ENCODE data around the gene GRIA4. TPM values are rescaled to one million over a fixed set of nuclear protein-coding genes. Genes with fewer than 3 reads are reported as not detected.
"Not testable (repeated sequence)": the region's sequence is repeated elsewhere in the genome, so short reads cannot be mapped to it uniquely, and the experiment has no call there.

Gene GRIA4
- polyA plus RNA-seq, 1 donor from 2014 or later, result not detected

DNA sequence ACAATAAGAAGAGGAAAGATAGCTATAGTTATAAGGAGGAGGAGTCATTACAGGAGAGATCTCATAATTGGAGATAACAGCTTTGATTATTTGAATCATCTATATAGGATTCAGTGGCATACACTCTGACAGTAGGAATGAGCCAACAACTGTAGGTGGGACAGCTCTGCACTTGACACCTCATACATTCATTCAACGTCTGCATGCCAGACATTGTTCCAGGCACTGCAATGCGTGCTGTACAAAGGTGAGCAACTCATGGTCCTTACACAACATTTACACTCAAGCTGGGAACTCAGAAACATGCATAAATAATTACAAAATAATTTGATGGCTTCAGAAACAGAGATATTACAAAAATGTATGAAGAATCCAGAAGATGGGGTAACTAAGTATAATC lies 257.9 kb downstream of the GRIA4 start:
- Mint-ChIP-seq H3K36me3 (no peaks in the 10 kb centered on the region), H3K9me3 (no peaks in the 10 kb centered on the region), H3K4me3 (no peak overlapping the region), H3K4me1 (no peaks in the 10 kb centered on the region), H3K27me3 (peaks cover 2% of the 10 kb centered on the region), H3K27ac (no peak overlapping the region)

DNA sequence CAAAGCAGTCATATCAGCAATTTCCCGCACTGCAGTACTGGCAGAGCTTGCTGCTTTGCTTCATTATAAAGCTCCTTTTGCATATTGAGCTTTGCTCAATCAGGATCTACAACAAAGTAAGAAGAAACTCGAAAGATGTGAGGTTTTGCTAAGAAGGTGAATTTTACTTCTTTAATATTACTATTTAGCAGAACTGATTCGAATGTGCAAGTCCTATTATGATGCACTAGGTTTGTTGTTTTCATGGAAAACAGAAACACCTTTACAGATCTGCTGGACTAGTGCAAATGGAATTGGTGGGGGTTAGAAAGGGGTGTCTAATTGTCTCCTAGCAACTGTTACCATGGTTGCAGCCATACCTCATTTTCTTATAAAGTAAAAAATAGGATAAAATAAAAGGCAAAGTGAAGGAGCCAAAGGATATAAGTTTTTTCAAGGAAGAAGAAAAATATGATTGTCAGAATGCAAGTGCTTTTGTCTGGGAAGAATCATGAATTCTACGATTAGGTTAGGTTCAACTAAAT lies 259.0 kb downstream of the GRIA4 start:
- peaks cover 0 to under 1% (median 0%) of the 10 kb centered on the region in 3 donors for H3K9me3 Mint-ChIP-seq
- no peaks in the 10 kb centered on the region for H3K36me3 Mint-ChIP-seq
- H3K4me3 Mint-ChIP-seq, result no peak overlapping the region
- no peak overlapping the region for H3K27ac Mint-ChIP-seq
- peaks cover 2% of the 10 kb centered on the region for H3K27me3 Mint-ChIP-seq
- no peaks in the 10 kb centered on the region for H3K4me1 Mint-ChIP-seq

DNA sequence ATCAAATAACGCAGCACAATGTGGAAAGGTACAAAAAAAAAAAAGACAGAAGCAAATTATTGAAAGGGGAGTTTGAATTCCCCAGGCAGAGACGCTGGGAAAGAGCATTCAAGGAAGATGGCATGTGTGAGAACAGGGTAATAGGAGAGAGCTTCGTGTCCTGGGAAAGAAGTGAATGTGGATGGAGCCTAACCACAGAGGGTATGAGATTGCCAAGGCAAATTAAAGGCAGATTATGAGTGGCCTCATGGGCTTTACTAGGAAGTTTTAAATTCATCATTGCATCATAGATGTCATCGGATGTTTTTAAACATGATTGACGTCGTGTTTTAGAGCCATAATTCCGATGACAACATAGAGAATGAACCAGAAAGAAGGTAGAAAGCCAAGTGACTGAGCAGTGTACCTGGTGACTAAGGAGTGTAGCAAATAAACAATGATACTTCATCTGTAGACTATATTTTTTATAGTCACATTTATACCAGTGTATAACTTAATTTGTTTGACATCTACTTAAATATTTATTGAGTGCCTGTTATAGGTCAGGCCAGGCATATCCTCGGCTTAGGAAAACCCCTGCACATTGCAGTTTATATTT lies 260.7 kb downstream of the GRIA4 start:
- Mint-ChIP-seq H3K27me3 (peaks cover 2% of the 10 kb centered on the region), H3K27ac (no peak overlapping the region), H3K36me3 (no peaks in the 10 kb centered on the region), H3K4me1 (no peaks in the 10 kb centered on the region), H3K4me3 (no peak overlapping the region), H3K9me3 (peaks cover 0 to 10% (median 1%) of the 10 kb centered on the region in 3 donors)

DNA sequence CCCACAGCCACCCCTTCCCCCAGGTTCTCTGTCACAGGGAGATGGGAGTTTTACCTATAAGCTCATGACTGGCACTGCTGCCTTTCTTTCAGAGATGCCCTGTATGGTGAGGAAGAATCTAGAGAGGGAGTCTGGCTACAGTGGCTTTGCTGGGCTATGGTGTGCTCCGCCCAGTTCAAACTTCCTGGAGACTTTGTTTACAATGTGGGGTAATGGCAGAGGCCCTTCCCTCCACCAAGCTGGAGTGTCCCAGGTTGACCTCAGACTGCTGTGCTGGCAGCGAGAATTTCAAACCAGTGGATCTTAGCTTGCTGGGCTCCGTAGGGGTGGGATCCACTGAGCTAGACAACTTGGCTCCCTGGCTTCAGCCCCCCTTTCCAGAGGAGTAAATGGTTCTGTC lies 268.6 kb downstream of the GRIA4 start:
- peaks cover 3% of the 10 kb centered on the region for H3K27me3 Mint-ChIP-seq
- H3K4me3 Mint-ChIP-seq, result no peak overlapping the region
- peaks cover 0 to 10% (median 2%) of the 10 kb centered on the region in 3 donors for H3K9me3 Mint-ChIP-seq
- H3K27ac Mint-ChIP-seq, result no peak overlapping the region
- H3K4me1 Mint-ChIP-seq, result no peaks in the 10 kb centered on the region
- no peaks in the 10 kb centered on the region for H3K36me3 Mint-ChIP-seq

DNA sequence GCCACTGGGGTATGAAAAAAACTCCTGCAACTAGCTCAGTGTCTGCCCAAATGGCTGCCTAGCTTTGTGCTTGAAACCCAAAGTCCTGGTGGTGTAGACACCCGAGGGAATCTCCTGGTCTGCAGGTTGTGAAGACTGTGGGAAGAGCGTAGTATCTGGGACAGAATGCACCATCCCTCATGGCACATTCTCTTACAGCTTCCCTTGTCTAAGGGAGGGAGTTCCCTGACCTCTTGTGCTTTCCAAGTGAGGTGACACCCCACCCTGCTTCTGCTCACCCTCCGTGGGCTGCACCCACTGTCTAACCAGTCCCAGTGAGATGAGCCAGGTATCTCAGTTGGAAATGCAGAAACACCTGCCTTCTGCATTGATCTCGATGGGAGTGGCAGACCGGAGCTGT lies 269.1 kb downstream of the GRIA4 start:
- not testable (repeated sequence) for H3K27ac Mint-ChIP-seq, H3K9me3 Mint-ChIP-seq, H3K4me3 Mint-ChIP-seq, H3K4me1 Mint-ChIP-seq, H3K27me3 Mint-ChIP-seq, H3K36me3 Mint-ChIP-seq

DNA sequence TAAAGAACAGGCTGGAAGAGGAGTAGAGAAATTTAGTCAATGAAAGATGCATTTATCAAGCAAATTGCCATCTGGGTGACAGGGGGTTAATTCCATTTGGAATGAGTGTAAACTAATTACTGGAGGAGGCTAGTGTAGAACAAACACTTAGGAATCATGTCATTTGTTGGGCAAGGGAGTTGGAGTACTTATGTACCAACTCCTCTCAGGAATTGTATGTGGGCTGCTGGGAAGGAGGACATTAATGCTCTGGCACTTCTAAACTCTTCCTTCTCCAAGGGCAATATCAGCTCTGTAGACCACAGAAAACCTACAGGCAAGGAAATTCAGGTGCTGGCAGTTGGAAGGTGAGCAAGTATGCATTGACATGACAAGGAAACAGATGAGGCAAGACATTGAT lies 271.2 kb downstream of the GRIA4 start:
- Mint-ChIP-seq H3K36me3 (no peaks in the 10 kb centered on the region), H3K27me3 (peaks cover 3% of the 10 kb centered on the region), H3K4me1 (no peaks in the 10 kb centered on the region), H3K4me3 (no peak overlapping the region), H3K27ac (no peak overlapping the region), H3K9me3 (peaks cover 0 to 2% (median 0%) of the 10 kb centered on the region in 3 donors)

DNA sequence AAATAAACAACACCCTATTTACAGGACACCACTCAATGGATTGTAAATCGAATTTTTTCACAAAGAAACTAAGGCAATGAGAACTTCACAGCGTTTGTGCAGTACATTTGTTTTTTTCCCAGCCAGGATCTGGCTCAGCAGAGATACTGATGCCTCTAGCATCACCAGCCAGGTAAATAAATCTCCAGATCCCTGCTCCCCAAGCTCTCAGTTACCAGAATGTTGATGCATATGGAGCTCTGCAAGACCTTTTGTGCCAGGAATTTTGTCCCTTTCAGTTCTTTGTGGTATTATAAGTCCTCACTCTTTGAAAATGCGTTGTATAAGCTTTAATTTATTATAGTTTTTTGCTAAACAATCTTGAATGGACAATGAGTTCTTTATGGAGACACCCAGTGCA lies 274.6 kb downstream of the GRIA4 start:
- Mint-ChIP-seq H3K4me1 (no peaks in the 10 kb centered on the region), H3K27ac (no peak overlapping the region), H3K9me3 (peaks cover 0 to 2% (median 0%) of the 10 kb centered on the region in 3 donors), H3K27me3 (peaks cover 3% of the 10 kb centered on the region), H3K36me3 (no peaks in the 10 kb centered on the region), H3K4me3 (no peak overlapping the region)

DNA sequence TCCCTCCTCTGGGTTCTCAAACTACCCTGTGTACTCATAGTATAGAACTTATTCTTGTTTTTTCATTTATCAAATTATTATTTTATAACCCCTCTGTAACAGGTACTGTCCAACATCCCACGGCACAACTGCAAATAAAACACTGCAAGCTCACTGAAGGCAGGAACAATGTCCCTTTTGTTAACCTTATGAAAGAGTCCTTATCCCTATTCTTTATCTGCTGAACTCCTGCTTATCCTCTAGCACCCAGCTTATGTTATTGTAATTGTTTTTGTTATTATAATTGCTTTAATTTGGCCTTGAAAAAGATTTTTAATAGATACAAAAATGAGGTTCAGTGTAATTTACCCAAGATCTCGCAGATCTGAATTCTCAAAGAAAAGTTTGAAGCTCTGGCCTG lies 281.8 kb downstream of the GRIA4 start:
- H3K36me3 Mint-ChIP-seq, result no peaks in the 10 kb centered on the region
- no peaks in the 10 kb centered on the region for H3K9me3 Mint-ChIP-seq
- no peaks in the 10 kb centered on the region for H3K27me3 Mint-ChIP-seq
- H3K4me3 Mint-ChIP-seq, result no peak overlapping the region
- H3K27ac Mint-ChIP-seq, result no peak overlapping the region
- no peaks in the 10 kb centered on the region for H3K4me1 Mint-ChIP-seq

DNA sequence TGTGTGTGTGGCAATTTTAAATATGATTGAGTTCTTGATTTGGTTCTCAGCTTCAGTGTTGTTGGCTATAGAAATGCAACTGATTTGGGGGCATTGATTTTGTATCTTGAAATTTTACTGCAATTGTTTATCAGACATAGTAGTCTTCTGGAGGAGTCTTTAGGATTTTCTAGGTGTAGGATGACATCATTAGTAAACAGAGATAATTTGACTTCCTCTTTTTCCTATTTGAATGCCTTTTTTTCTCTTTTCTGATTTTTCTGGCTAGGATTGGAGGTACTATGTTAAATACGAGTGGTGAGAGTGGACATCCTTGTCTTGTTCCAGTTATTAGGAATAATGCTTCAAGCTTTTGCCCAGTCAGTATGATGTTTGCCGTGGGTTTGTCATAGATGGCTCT lies 287.3 kb downstream of the GRIA4 start:
- no peaks in the 10 kb centered on the region for H3K36me3 Mint-ChIP-seq

DNA sequence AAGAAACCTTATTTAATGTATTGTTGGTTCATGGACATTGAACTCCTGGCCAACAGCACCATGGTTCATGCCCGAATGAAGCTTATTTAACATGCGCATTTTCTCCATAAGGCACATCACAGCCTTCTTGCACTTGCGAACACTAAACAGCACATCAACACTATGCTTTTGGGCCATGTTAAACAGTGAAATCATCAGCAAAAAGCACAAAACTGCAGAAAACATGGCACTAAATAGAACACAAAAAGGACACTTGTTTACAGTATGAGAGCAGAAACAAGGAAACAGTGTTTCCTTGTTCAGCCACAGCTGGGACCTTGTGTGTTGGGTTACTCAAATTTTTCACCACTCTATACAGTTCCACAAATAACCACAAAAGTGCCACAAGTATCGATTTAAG lies 289.9 kb downstream of the GRIA4 start:
- Mint-ChIP-seq H3K4me1 (no peaks in the 10 kb centered on the region), H3K4me3 (no peak overlapping the region), H3K9me3 (peaks cover 0 to 3% (median 2%) of the 10 kb centered on the region in 3 donors), H3K36me3 (no peaks in the 10 kb centered on the region), H3K27ac (no peak overlapping the region), H3K27me3 (peaks cover 2% of the 10 kb centered on the region)

More for the DNA sequence above, 287.3 kb downstream of the GRIA4 start:
- Mint-ChIP-seq H3K27me3 (peaks cover 2% of the 10 kb centered on the region), H3K27ac (no peak overlapping the region), H3K9me3 (peaks cover 0 to 2% (median 0%) of the 10 kb centered on the region in 3 donors), H3K4me3 (no peak overlapping the region), H3K4me1 (no peaks in the 10 kb centered on the region)

DNA sequence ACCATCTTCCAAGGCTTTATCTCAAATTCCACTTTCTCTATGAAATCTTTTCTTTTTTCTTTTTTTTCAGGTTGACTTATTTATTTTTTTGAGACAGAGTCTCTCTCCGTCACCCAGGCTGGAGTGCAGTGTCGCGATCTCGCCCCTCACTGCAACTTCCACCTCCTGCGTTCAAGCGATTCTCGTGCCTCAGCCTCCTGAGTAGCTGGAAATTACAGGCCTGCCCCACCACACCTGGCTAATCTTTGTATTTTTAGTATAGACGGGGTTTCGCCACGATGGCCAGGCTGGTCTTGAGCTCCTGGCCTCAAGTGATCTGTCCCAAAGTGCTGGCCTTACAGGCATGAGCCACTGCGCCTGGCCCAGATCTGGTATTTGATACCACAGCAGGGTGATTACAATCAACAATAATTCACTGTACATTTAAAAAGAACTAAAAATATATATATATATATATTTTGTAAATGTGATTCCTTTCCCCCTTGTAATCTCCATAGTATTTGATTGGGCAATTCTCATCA lies 290.7 kb downstream of the GRIA4 start:
- no peak overlapping the region for H3K27ac Mint-ChIP-seq
- H3K27me3 Mint-ChIP-seq, result peaks cover 2% of the 10 kb centered on the region
- no peaks in the 10 kb centered on the region for H3K4me1 Mint-ChIP-seq
- H3K36me3 Mint-ChIP-seq, result no peaks in the 10 kb centered on the region
- peaks cover 0 to 3% (median 2%) of the 10 kb centered on the region in 3 donors for H3K9me3 Mint-ChIP-seq
- no peak overlapping the region for H3K4me3 Mint-ChIP-seq

DNA sequence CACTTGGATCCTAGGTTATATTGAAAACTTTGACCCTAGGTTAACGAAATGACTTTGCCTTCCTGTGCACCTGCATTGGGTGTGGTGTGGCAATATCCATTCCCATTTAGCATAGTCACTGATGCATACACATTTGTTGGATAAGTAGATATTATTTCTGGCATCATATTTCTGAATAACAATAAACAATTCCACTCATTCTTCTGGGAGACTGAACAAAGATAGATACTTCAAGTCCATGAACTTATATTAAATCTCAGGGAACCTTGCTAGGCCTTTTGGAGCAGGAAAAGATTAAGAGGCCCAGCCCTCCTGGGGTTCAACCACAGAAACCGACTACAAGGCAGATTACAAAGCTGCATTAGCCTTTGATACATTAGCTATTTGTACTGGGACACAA lies 293.2 kb downstream of the GRIA4 start:
- Mint-ChIP-seq H3K27me3 (peaks cover 2% of the 10 kb centered on the region), H3K36me3 (no peaks in the 10 kb centered on the region), H3K27ac (no peak overlapping the region), H3K4me3 (no peak overlapping the region), H3K4me1 (no peaks in the 10 kb centered on the region), H3K9me3 (peaks cover 0 to 3% (median 2%) of the 10 kb centered on the region in 3 donors)

DNA sequence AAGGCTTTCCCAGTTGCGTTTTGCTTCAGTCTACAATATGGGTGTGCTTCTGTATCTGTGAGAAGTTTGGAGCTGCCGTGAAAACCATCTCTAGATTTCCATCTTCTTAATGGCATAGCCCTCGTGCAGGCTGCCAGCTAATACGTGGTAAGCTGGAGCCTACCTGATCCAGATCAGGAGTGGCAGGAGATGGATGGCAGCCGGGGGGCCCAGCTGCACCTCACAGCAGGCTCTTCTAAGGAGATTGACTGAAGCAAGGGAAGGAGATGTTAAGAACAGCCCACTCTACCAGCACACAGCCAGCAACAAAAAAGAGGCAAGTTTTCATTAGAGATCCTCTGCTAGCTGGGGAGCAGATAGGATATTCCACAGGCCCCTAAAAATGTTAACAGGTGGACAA lies 296.6 kb downstream of the GRIA4 start:
- Mint-ChIP-seq H3K36me3 (no peaks in the 10 kb centered on the region), H3K4me3 (no peak overlapping the region), H3K27ac (no peak overlapping the region), H3K27me3 (no peaks in the 10 kb centered on the region), H3K4me1 (no peaks in the 10 kb centered on the region), H3K9me3 (peaks cover 0 to 3% (median 0%) of the 10 kb centered on the region in 3 donors)

DNA sequence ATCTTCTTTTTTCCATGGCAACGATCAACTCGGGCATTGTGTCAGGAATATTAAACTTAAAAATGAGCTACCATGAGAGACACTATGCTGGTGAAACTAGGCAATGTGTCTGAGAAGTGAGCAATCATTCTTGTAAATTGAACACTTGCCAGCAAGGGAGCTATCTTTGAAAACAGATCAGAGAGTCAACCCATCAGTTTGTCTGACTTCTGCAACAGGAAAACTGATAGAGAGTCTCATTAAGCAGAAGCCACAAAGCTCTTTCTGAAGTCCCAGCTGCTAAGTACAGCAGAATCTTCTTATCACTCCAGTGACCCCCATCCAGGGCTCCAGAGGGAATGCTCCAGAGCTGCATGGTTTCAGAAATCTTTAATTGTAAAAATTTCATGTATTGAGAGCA lies 297.4 kb downstream of the GRIA4 start:
- no peaks in the 10 kb centered on the region for H3K27me3 Mint-ChIP-seq
- H3K4me1 Mint-ChIP-seq, result no peaks in the 10 kb centered on the region
- H3K27ac Mint-ChIP-seq, result no peak overlapping the region
- H3K36me3 Mint-ChIP-seq, result no peaks in the 10 kb centered on the region
- H3K9me3 Mint-ChIP-seq, result peaks cover 0 to 3% (median 0%) of the 10 kb centered on the region in 3 donors
- H3K4me3 Mint-ChIP-seq, result no peak overlapping the region

DNA sequence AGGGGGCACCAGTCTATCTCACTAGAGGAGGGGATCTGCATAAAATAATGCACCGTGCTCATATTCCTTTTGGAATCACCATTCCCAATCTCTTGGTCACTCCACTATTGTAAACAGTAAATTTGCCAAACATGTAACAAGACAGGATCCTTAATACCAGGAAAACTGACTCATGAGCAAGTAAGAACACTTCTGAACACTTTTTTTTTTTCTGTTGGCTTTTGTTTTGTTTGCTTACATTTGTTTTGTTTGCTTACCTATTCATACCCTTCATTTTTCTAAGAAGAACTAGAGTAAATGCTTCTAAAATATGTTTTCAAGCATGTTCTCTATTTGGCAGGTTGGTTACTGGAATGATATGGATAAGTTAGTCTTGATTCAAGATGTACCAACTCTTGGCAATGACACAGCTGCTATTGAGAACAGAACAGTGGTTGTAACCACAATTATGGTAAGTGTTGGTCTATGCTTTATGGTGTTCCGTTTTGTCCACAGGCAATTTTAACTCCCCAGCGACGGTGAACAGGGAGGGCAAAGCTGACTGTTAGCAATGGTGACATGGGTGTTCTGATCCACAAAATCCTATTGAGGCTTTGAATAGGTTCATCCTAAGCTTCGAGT lies 300.3 kb downstream of the GRIA4 start:
- Mint-ChIP-seq H3K4me1 (no peaks in the 10 kb centered on the region), H3K27me3 (no peaks in the 10 kb centered on the region), H3K27ac (no peak overlapping the region), H3K9me3 (no peaks in the 10 kb centered on the region), H3K4me3 (no peak overlapping the region), H3K36me3 (no peaks in the 10 kb centered on the region)

DNA sequence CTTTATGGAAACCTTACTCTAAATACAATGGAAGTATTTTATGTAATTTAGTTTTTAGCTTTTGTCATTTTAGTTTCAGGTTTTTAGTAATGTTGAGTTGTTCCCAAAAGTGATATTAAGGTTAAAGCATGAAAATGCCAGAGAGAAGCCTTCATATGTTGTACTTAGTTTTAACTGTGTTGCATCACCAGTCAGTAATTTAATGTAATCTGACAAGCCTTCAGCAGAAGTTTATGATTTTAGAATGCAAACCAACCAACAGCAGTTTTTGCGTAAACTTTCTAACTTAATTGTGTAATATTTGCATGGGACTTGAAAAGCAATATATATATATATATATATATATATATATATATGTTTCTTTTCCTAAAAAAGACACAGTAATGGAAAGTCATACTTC lies 301.6 kb downstream of the GRIA4 start:
- Mint-ChIP-seq H3K27ac (no peak overlapping the region), H3K36me3 (no peaks in the 10 kb centered on the region), H3K4me3 (no peak overlapping the region), H3K27me3 (no peaks in the 10 kb centered on the region), H3K4me1 (no peaks in the 10 kb centered on the region), H3K9me3 (no peaks in the 10 kb centered on the region)
